Endometrial microvascular endothelial cells (primary cell): ENCODE measurements around the gene NEGR1. TPM values are rescaled to one million over a fixed set of nuclear protein-coding genes. Genes with fewer than 3 reads are reported as not detected.

ENCODE experiments used
- in situ Hi-C: cut with HindIII; loops from 2 replicates; pipeline ENCODE4 v1.10.0; 2017; ENCODE audit warnings: low sequenced_read_pairs, low pct_unique_long_range_greater_than_20kb; ENCODE audit errors: inconsistent ontology term
- total RNA-seq: library from RNA; depleted of rRNA; stranded (reverse); fragments of >200 nt; gene quantifications from one replicate; pipeline ENCODE4 v1.2.3, GENCODE V29; 2015; ENCODE audit errors: inconsistent ontology term

Gene NEGR1
- total RNA-seq, 1 donor from 2014 or later: 7.2 TPM

DNA sequence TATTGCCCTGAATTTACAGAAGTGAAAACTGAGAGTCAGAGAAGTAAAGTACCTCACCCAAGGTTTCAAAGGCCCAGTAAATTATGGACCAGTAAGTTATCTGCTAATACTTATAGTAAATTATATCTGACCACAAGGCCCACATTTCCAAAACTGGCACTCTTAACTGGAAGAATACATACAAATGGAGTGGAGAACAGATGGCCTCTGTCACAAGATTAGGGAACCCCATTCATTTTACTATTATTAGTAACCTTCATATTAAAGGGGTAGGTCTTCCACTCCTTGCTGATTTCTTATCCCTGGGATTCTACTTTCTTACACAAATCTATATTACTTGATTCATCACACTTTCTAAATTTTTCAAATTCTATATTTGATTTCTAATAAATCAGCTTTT is 588.8 kb downstream of the NEGR1 start:
- in situ Hi-C loops: no loop called here

- in situ Hi-C loops: no loop called here
Observed at GRCh38 chr1:71689635-71690034, 592.7 kb downstream of the NEGR1 start.

DNA sequence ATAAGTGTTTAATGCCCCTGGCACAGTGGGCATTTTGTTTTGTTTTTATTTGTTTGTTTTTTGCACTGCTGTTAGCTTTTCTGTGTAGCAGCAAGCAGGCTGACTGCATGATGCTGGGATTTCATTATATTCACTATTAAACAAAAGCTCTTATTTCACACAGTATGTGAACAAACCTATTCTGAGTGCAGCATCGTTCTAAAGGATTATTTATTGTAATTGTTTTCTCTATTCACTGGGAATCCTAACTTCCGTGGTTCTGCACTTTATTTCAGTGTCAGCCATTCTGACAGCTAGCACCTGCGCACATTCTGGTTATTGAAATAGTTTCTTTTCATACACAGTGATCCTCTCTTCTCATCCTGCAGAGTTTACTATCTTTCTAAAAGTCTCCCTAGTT is 595.0 kb downstream of the NEGR1 start:
- in situ Hi-C loops: no loop called here

DNA sequence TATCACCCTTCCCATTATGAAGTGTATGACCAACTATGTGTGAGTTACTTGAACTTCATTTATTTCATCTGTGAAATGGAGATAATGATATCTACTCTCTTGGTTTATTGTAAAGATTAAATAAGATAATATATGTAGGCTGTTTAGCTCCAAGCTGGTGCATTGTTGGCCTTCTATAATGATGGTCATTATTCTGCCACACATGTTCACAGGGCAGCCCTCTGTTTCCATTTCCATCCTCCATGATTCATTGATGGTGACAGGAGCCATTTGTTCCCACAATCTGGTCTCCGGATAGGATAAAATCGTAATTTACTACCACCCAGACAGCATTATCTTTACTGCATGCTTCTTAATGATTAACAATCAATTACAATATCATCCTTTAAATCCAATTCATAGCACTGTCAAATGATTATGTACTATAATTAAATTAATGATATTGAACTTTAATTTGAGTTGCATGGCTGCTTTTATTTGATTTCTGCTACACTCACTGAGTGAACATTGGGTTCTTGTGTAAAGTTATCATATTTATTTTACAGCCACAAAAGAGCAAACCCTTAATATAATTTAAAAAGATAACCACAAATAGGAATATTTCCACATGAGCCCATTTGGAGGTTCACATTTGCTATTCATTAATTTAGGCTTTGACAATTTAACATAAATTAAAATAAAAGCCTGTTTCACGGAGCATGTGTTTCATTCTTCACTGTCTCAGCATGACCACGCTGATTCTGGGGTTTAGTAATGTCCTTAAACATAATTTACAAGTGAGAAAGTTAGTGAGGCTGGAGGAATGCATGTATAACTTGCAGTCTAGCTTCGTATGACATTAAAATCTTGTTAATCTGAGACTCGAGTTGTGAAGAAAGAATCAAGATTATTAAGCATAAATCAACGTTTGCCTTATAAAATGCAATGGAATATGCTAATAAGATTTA is 605.1 kb downstream of the NEGR1 start:
- in situ Hi-C loops: no loop called here

DNA sequence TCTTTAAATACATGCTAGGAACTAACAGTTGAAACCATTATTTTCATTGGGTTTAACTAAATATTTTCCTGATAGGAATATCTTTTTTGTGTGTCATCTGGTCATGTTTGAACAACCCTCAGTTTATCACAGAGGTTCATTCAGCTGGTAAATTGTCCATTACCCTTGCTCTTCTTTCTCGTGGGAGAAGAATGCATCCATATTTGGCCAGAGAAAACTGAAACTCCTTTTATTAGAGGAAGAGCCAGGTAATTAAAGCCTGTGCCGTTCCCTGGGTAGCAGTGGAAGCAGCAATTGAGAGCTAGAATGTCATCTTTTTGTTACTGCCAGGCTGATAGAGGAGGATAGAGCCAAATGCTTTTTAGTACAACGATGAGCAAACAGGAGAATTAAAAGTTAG is 614.3 kb downstream of the NEGR1 start:
- in situ Hi-C loops: no loop called here

DNA sequence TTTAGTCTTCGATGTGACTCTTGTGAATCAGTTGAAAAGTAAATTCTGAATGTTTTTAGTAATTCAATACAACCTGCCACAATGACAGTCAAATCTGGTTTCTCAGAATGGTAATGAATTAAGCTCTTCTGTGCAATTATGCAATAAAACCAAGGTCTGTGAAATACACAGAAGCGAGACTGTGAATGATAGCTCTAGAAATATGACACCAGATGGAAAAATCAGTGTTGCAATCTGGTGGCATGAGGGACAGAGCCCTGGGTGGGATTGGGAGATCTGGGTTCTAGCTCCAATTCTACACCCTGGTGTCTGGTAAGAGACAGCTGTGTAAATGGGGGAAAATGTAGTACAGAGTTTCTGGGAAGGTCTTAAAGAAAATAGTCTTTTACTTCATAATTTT is 615.1 kb downstream of the NEGR1 start:
- in situ Hi-C loops: no loop called here

GRCh38 chr1:71666609-71667008 is 615.7 kb downstream of the NEGR1 start:
- in situ Hi-C loops: no loop called here

GRCh38 chr1:71660411-71660810 is 621.9 kb downstream of the NEGR1 start:
- in situ Hi-C loops: no loop called here

GRCh38 chr1:71657891-71658679 is 624.3 kb downstream of the NEGR1 start:
- in situ Hi-C loops: no loop called here

- in situ Hi-C loops: no loop called here
Observed at GRCh38 chr1:71656902-71657301, 625.4 kb downstream of the NEGR1 start.

- in situ Hi-C loops: no loop called here
Observed at GRCh38 chr1:71655604-71656003, 626.7 kb downstream of the NEGR1 start.

DNA sequence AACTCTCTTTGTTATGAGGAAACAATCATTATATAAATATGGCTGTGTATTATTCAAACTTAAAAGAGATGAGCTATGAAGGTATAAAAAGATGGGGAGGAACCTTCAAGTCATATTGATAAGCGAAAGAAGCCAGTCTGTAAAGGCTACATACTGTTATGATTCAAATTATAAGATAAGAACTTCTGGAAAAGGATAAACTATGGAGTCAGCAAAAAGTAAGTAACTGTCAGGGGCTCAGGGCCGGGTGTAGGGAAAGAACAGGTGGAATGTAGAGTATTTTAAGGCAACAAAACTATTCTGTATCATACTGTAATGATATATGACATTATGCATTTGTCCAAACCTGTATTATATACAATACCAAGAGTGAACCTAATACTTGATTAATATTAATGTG is 628.4 kb downstream of the NEGR1 start:
- in situ Hi-C loops: no loop called here

DNA sequence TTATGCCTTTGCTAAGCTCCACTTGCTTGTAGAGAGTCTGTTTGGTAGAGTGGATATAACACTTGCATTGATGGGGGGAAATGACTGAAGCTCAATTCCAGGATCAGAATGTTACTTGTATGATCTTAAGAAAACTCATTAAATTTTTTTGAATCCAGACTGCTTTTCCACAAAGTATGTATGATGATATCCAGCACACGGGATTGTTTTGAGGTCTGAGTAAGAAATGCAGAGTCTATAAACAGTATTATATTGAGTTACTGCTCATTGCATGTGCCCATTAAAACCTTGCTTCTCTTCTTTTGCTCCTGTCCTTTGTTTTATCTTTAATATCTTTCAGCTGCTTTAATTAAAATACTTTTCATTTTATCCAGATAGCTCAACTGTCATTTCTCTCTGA is 631.1 kb downstream of the NEGR1 start:
- in situ Hi-C loops: no loop called here

GRCh38 chr1:71650119-71650518 is 632.2 kb downstream of the NEGR1 start:
- in situ Hi-C loops: no loop called here

DNA sequence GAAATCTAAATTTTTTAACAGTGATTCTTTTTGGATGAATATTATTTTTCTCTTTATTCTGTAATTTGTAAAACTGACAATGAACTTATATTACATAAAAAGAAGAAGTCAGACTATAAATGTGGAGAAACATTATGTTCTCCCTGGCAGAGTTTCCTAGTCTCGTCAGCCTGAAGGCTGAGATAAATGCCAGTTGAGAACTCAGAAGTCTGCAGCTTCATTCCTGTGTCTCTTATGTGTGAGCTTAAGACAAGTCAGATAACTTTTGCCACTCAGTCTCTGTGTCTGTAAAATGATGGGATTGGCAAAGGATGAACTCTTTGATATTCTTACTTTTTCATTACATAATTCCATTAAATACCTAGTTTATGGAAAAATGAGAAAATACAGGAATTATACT is 632.7 kb downstream of the NEGR1 start:
- in situ Hi-C loops: no loop called here

GRCh38 chr1:71647513-71648300 is 634.6 kb downstream of the NEGR1 start:
- in situ Hi-C loops: no loop called here

- in situ Hi-C loops: no loop called here
Observed at GRCh38 chr1:71645015-71645414, 637.3 kb downstream of the NEGR1 start.

GRCh38 chr1:71641903-71642302 is 640.4 kb downstream of the NEGR1 start:
- in situ Hi-C loops: no loop called here

GRCh38 chr1:71640998-71641397 is 641.3 kb downstream of the NEGR1 start:
- in situ Hi-C loops: no loop called here
